Measurements from ENCODE around the gene THSD4. TPM values are rescaled to one million over a fixed set of nuclear protein-coding genes. Genes with fewer than 3 reads are reported as not detected.

THSD4 gene
- total RNA-seq, 3 donors from 2014 or later = 18.3 to 46.2 (median 27.1) TPM

DNA sequence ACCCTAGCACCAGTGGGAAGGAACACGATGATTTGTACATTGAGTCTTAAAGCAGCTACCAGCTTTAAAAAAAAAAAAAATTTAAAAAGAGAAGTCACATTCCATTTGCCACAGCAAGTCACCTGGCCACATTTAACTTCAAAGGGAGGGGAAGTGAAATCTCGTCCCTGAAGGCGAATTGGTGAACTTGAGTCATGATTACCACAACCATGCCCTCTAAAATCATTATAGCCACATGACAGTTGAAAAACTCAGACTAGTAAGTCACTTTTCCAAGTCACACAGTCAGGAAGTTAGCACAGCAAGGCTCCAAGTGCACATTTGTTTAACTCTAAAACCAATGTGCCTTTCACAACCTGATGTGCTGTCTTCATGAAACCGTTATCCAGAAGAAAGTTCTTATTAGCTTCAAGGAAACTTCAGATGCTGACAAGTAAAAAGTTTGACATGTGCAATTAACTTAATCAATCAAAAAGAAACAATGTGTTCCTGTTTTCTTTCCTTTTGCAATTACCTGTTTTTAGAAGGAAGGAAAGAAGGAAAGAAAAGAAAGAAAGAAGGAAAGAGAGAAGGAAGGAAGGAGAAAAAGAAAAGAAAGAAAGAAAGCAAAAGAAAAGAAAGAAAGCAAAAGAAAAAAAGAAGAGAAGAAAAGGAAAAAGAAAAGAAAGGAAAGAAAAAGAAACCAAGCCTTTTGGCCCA is 8.3 kb upstream of the THSD4 start:
- peaks cover 9% of the 10 kb centered on the region for H3K4me1 ChIP-seq (ENCODE audit: low read depth)
- DNase-seq = no peak
- no peak overlapping the region for H3K4me3 ChIP-seq
- TF ChIP-seq, protein P1, sequence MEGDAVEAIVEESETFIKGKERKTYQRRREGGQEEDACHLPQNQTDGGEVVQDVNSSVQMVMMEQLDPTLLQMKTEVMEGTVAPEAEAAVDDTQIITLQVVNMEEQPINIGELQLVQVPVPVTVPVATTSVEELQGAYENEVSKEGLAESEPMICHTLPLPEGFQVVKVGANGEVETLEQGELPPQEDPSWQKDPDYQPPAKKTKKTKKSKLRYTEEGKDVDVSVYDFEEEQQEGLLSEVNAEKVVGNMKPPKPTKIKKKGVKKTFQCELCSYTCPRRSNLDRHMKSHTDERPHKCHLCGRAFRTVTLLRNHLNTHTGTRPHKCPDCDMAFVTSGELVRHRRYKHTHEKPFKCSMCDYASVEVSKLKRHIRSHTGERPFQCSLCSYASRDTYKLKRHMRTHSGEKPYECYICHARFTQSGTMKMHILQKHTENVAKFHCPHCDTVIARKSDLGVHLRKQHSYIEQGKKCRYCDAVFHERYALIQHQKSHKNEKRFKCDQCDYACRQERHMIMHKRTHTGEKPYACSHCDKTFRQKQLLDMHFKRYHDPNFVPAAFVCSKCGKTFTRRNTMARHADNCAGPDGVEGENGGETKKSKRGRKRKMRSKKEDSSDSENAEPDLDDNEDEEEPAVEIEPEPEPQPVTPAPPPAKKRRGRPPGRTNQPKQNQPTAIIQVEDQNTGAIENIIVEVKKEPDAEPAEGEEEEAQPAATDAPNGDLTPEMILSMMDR (IDR thresholded peaks at IDR 0.05) = no peak
- ATAC-seq = no peak
- H3K9me3 ChIP-seq = no peaks in the 10 kb centered on the region
- intact Hi-C loops (cut with DNase I, micrococcal nuclease) = no loop called here
- H3K36me3 ChIP-seq (ENCODE audit: low read depth) = no peaks in the 10 kb centered on the region

DNA sequence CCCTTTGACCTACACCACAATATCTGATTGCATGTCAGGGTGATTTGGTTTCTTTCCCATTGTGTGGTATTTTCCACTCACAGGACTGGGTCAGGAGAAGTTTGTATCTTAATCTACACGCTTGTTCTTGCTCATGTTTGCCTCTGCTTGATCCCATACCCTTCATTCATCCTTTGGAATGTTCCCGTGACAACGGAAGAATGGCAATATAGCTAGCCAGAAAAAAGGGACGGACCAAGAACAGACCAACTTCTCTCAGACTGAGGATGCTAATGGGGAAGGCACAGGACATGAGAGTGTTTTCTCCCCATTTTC is 7.8 kb upstream of the THSD4 start:
- Histone ChIP-seq H3K9me3 (no peaks in the 10 kb centered on the region), H3K36me3 (ENCODE audit: low read depth) (no peaks in the 10 kb centered on the region), H3K4me1 (ENCODE audit: low read depth) (peaks cover 10% of the 10 kb centered on the region), H3K4me3 (no peak overlapping the region)
- DNase-seq (no peak), ATAC-seq (no peak)
- intact Hi-C loops (cut with DNase I, micrococcal nuclease) = no loop called here
- TF ChIP-seq, protein P1 (IDR thresholded peaks at IDR 0.05) = no peak

DNA sequence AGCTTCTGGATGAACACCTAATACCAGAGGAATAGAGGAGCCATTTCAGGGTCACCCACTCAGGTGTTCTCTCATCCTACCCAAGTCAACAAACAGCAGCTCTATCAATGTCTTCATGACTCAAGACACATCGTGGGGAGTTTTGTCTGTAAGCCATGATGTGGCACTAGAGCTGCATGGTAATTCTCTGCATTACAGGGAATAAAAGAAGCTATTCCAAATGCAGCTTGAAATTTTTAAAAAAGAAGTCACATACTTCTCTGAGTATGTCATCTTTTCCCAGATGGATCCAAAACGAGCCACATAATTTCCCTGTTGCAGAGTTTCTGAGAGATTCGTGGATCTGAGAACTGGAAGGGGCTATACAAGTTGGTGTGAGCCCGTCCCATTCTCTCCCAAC is 6.1 kb upstream of the THSD4 start:
- Histone ChIP-seq H3K36me3 (ENCODE audit: low read depth) (no peaks in the 10 kb centered on the region), H3K4me3 (no peak overlapping the region), H3K4me1 (ENCODE audit: low read depth) (peaks cover 10% of the 10 kb centered on the region), H3K9me3 (no peaks in the 10 kb centered on the region)
- DNase-seq (no peak), ATAC-seq (no peak)
- TF ChIP-seq, protein P1 (IDR thresholded peaks at IDR 0.05) = no peak
- intact Hi-C loops (cut with DNase I, micrococcal nuclease) = no loop called here

DNA sequence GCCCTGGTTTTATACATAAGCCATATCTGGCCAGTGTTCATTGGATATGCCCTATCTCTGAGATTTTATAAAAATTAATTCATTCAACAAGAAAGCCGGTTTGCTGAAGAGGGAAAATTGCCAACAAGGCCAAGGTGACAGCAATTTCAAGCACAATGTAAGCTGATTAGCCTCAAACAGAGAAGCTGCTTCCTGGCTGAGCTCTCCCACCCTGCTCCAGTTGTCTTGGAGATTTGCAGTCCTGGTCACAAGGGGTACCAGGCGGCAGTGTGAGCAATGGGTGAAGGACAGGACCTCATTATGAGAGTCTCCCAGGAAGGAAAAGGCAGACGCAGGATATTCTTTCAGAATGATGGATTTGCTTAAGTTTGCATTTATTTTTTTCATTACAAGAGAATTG is 5.4 kb upstream of the THSD4 start:
- Histone ChIP-seq H3K4me1 (ENCODE audit: low read depth) (peaks cover 12% of the 10 kb centered on the region), H3K4me3 (no peak overlapping the region), H3K36me3 (ENCODE audit: low read depth) (no peaks in the 10 kb centered on the region), H3K9me3 (no peaks in the 10 kb centered on the region)
- no peak for ATAC-seq
- TF ChIP-seq, protein P1 (IDR thresholded peaks at IDR 0.05) = no peak
- DNase-seq = no peak
- intact Hi-C loops (cut with DNase I, micrococcal nuclease) = no loop called here

DNA sequence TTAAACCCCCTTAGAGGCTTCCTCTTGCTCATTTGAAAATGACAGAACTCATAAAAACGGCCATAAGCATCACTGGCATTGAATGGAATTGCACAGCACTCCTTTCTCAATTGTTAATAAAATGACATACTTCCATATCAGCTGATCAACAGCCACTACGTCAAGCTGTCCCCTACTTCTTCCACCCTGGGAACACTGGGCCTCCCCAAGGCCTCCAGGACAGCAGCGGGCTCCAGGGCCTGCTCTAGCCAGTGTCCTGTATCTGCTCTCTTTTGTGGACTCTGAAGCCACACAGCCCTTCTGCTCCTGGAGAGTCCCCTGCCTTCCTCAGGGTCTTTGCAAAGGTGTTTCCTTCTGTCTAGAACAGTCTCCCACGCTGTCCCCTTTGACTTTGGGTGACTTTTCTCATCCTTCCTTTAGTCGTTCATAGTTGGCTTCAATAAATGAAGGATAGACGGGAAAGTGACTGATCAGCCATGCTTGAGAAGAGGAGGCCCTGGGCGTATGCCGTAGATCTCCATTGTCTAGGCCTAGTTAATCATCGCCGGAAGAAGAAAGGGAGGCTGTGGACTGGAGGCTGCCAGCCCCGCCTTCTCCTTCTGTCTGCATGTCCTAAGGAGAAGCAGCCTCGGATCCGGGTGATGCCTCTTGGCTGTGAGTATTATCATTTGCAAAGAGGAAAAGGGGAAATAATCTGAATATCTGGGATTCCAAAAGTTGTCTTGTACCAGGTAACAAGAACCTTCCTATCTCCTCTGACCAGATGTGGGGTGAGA is 4.7 kb upstream of the THSD4 start:
- intact Hi-C loops (cut with DNase I, micrococcal nuclease) = no loop called here
- H3K9me3 ChIP-seq = no peaks in the 10 kb centered on the region
- H3K4me3 ChIP-seq = no peak overlapping the region
- TF ChIP-seq, protein P1 (IDR thresholded peaks at IDR 0.05) = no peak
- DNase-seq (no peak), ATAC-seq (no peak)
- no peaks in the 10 kb centered on the region for H3K36me3 ChIP-seq (ENCODE audit: low read depth)
- peaks cover 14% of the 10 kb centered on the region for H3K4me1 ChIP-seq (ENCODE audit: low read depth)

Measured in mucosa of descending colon (tissue), 3 donors.